IMR-90 (cell line): ENCODE data around the gene CDC14A. TPM values are rescaled to one million over a fixed set of nuclear protein-coding genes. Genes with fewer than 3 reads are reported as not detected.

Experiments used
- ATAC-seq: fragments of 200-7000 bp; cut with Tn5 transposase; 2 replicates; pipeline ENCODE4 v1.9.1; 2020; ENCODE audit warnings: low read depth, mild to moderate bottlenecking, moderate library complexity
- BruUV-seq: library from RNA; stranded (reverse); fragments of 400-500 nt; replicated peaks from 2 replicates; lab custom pipeline; 2021; lab: Mats Ljungman, UMichigan
- CTCF ChIA-PET: fragments of 300-600 bp; formaldehyde crosslinking; extraction: SDS; loops from one replicate; lab custom pipeline; 2021; ENCODE audit warnings: antibody characterized with exemption; lab: Yijun Ruan, JAX
- POLR2A ChIA-PET: fragments of 300-600 bp; sonication (Branson Sonifier 250); formaldehyde crosslinking; loops from one replicate; lab custom pipeline; 2022; ENCODE audit warnings: antibody characterized with exemption; ENCODE audit not compliant: unreplicated experiment; lab: Charles Lee
- DNase-seq: peaks from one replicate; pipeline ENCODE4 v3.0.0; 2013
- H2AFZ ChIP-seq: replicated peaks from 2 replicates; pipeline ENCODE3; 2013; ENCODE audit warnings: low read length, mild to moderate bottlenecking; ENCODE audit not compliant: poor library complexity
- H2AK5ac ChIP-seq: 2 replicates; pipeline ENCODE4 v1.6.1; 2013; ENCODE audit warnings: low read depth, low read length, inconsistent platforms
- H2AK9ac ChIP-seq: replicated peaks from 2 replicates; pipeline ENCODE3; 2013; ENCODE audit warnings: mild to moderate bottlenecking, low read depth, low read length, moderate library complexity; ENCODE audit not compliant: poor library complexity
- H2BK120ac ChIP-seq: 2 replicates; pipeline ENCODE4 v1.6.1; 2013; ENCODE audit warnings: low read depth, low read length, inconsistent platforms
- H2BK15ac ChIP-seq: 3 replicates; pipeline ENCODE4 v1.6.1; 2013; ENCODE audit warnings: low read depth, low read length, inconsistent platforms
- H2BK20ac ChIP-seq: 2 replicates; pipeline ENCODE4 v1.6.1; 2013; ENCODE audit warnings: low read depth, mild to moderate bottlenecking, inconsistent platforms, low read length, moderate library complexity
- H2BK5ac ChIP-seq: 2 replicates; pipeline ENCODE4 v1.6.1; 2013; ENCODE audit warnings: mild to moderate bottlenecking, low read depth, low read length, inconsistent platforms; ENCODE audit not compliant: poor library complexity, severe bottlenecking
- H3K14ac ChIP-seq: replicated peaks from 2 replicates; pipeline ENCODE4 v1.6.1; 2013; ENCODE audit warnings: low read depth, low read length, inconsistent platforms
- H3K18ac ChIP-seq: 2 replicates; pipeline ENCODE4 v1.6.1; 2013; ENCODE audit warnings: low read depth, low read length, control low read depth
- H3K23ac ChIP-seq: 2 replicates; pipeline ENCODE4 v1.6.1; 2013; ENCODE audit warnings: low read depth, low read length, inconsistent platforms
- H3K27ac ChIP-seq: 2 replicates; pipeline ENCODE4 v1.5.1; 2013; ENCODE audit warnings: mild to moderate bottlenecking, control low read depth, low read length; ENCODE audit not compliant: insufficient read depth
- H3K27me3 ChIP-seq: 2 replicates; pipeline ENCODE4 v1.6.1; 2013; ENCODE audit warnings: low read length; ENCODE audit not compliant: control insufficient read depth, insufficient read depth
- H3K36me3 ChIP-seq: 2 replicates; pipeline ENCODE4 v1.6.1; 2013; ENCODE audit warnings: low read length, mixed read lengths; ENCODE audit not compliant: control insufficient read depth, insufficient read depth
- H3K4ac ChIP-seq: 2 replicates; pipeline ENCODE4 v1.6.1; 2013; ENCODE audit warnings: low read depth, low read length, inconsistent platforms
- H3K4me1 ChIP-seq: 2 replicates; pipeline ENCODE4 v1.6.1; 2013; ENCODE audit warnings: low read length, mixed read lengths; ENCODE audit not compliant: control insufficient read depth, insufficient read depth
- H3K4me2 ChIP-seq: 2 replicates; pipeline ENCODE4 v1.6.1; 2013; ENCODE audit warnings: low read depth, mild to moderate bottlenecking, control low read depth, low read length, moderate library complexity
- H3K4me3 ChIP-seq: 2 replicates; pipeline ENCODE4 v1.5.1; 2013; ENCODE audit warnings: low read depth, mild to moderate bottlenecking, control low read depth, low read length, moderate library complexity; ENCODE audit not compliant: insufficient read depth
- H3K56ac ChIP-seq: 2 replicates; pipeline ENCODE4 v1.6.1; 2013; ENCODE audit warnings: low read length, inconsistent platforms; ENCODE audit not compliant: insufficient read depth; ENCODE audit errors: extremely low read depth
- H3K79me1 ChIP-seq, 2 experiments: 2 replicates each; pipeline ENCODE4 v1.6.1; 2013; ENCODE audit warnings: low read length in 2 of 2, inconsistent platforms in 1 of 2, low read depth in 1 of 2
- H3K9ac ChIP-seq: 2 replicates; pipeline ENCODE4 v1.6.1; 2013; ENCODE audit warnings: low read depth, low read length, control low read depth
- H3K9me1 ChIP-seq: 2 replicates; pipeline ENCODE4 v1.6.1; 2013; ENCODE audit warnings: low read length, inconsistent platforms; ENCODE audit not compliant: insufficient read depth
- H3K9me3 ChIP-seq: 2 replicates; pipeline ENCODE4 v1.6.1; 2013; ENCODE audit warnings: low read length; ENCODE audit not compliant: control insufficient read depth, insufficient read depth
- H4K20me1 ChIP-seq: 2 replicates; pipeline ENCODE4 v1.6.1; 2013; ENCODE audit warnings: low read length, inconsistent platforms; ENCODE audit not compliant: insufficient read depth
- H4K5ac ChIP-seq: 2 replicates; pipeline ENCODE4 v1.6.1; 2013; ENCODE audit warnings: mild to moderate bottlenecking, low read depth, low read length, control low read depth
- H4K8ac ChIP-seq, 2 experiments: 2 replicates each; pipeline ENCODE4 v1.6.1; 2013; ENCODE audit warnings: low read depth in 2 of 2, low read length in 2 of 2, control low read depth in 1 of 2, inconsistent platforms in 1 of 2
- H4K91ac ChIP-seq: 2 replicates; pipeline ENCODE4 v1.6.1; 2013; ENCODE audit warnings: low read depth, low read length, inconsistent platforms; ENCODE audit not compliant: insufficient read depth
- BHLHE40 ChIP-seq: fragments of 150-350 bp; IDR thresholded peaks from 2 replicates; pipeline ENCODE4 v1.6.1; 2016; ENCODE audit warnings: mild to moderate bottlenecking, low read depth, low read length
- MAFK ChIP-seq: IDR thresholded peaks from 2 replicates; pipeline ENCODE4 v1.6.1; 2012; ENCODE audit warnings: low read depth, low read length, improper control_type of control experiment
- MXI1 ChIP-seq: IDR thresholded peaks from 2 replicates; pipeline ENCODE4 v1.6.1; 2012; ENCODE audit warnings: low read depth, mild to moderate bottlenecking, low read length, moderate library complexity, borderline replicate concordance
- SMC3 ChIP-seq: fragments of 150-350 bp; IDR thresholded peaks from 2 replicates; pipeline ENCODE4 v1.6.1; 2016; ENCODE audit warnings: low read depth, mild to moderate bottlenecking, antibody characterized with exemption, low read length, moderate library complexity
- WGBS, 2 experiments: methylation state at CpG; one replicate each; pipeline versions ENCODE4 v1.1.5 to v1.1.7; 2013; ENCODE audit warnings: missing lambda C conversion rate in 2 of 2; ENCODE audit not compliant: insufficient read length in 1 of 2; ENCODE audit errors: extremely low coverage in 2 of 2; 5-methylcytosine and 5-hydroxymethylcytosine counted together
- dilution Hi-C: fragments of 300-500 bp; cut with HindIII; formaldehyde crosslinking; loops from one replicate; pipeline ENCODE4 v1.14.3; 2018; ENCODE audit warnings: low sequenced_read_pairs; ENCODE audit not compliant: unreplicated experiment
- in situ Hi-C: fragments of 300-500 bp; cut with MboI; formaldehyde crosslinking; loops from 3 replicates; pipeline ENCODE4 v1.14.3; 2019; ENCODE audit warnings: low sequenced_read_pairs, inconsistent platforms, mixed read lengths
- intact Hi-C: fragments of 100-400 bp; cut with micrococcal nuclease; formaldehyde crosslinking; loops from 2 replicates; pipeline ENCODE4 v1.10.0; 2022
- polyA plus RNA-seq, 3 experiments: library from polyadenylated mRNA; depleted of rRNA; stranded (reverse); fragments of >200 nt; gene quantifications; 2 replicates each; pipeline ENCODE4 v1.2.3, GENCODE V29; 2012; ENCODE audit warnings: low replicate concordance in 1 of 3
- total RNA-seq: library from RNA; depleted of rRNA; stranded (reverse); fragments of >200 nt; gene quantifications from 2 replicates; pipeline ENCODE4 v1.2.3, GENCODE V29; 2012
- TF ChIP-seq, protein P1 (sequence below): conservative IDR thresholded peaks from 2 replicates; pipeline ENCODE4 v1.5.1; 2012; ENCODE audit warnings: mild to moderate bottlenecking, low read depth, low read length, improper control_type of control experiment

Gene CDC14A
- total and polyA plus RNA-seq, 2 of the 4 experiments (the other 2 are of a cell fraction), result 1.7 to 3.0 TPM

DNA sequence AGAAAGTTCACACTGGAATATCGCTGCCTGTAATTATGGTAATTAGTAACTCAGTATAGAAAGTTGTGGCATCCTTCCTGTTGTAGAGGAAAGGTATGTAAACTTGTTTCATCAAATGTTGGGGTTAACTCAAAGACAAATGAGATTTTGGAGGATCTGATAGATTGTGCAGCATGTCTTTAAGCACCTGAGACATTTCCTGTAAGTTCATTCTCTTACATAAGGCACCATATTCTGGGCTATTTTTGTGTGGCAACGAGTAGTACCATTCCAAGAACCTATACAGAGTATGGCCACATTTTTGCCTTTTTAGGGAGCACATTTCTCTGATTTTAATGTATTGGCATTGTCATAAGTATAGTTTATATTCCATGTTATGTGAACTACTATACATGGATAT, 88.8 kb downstream of the CDC14A start:
- dilution Hi-C loops, result no loop called here
- Histone ChIP-seq H3K18ac (no peak overlapping the region), H3K4me1 (peaks cover 5% of the 10 kb centered on the region; the same call in 1 of the 2 replicates), H3K4ac (no peak overlapping the region), H3K9me1 (peaks cover 5% of the 10 kb centered on the region), H3K9me3 (no peaks in the 10 kb centered on the region), H3K9ac (no peak overlapping the region), H4K8ac (no peak overlapping the region), H2BK120ac (no peak overlapping the region), H3K14ac (no peak overlapping the region), H3K79me1 (no peaks in the 10 kb centered on the region; a peak in 1 of 4 replicates), H2BK5ac (no peak overlapping the region), H4K91ac (no peak overlapping the region), H3K56ac (no peak overlapping the region), H2AK9ac (no peak overlapping the region), H2AFZ (no peak overlapping the region), H3K27me3 (no peaks in the 10 kb centered on the region), H2BK15ac (no peak overlapping the region), H4K5ac (no peak overlapping the region), H3K36me3 (no peaks in the 10 kb centered on the region), H3K4me2 (no peak overlapping the region), H3K23ac (no peak overlapping the region), H2AK5ac (no peak overlapping the region), H2BK20ac (no peak overlapping the region), H3K4me3 (no peak overlapping the region), H3K27ac (no peak overlapping the region), H4K20me1 (no peaks in the 10 kb centered on the region)
- TF ChIP-seq MAFK, result no peak
- no peak for TF ChIP-seq MXI1
- no peak for TF ChIP-seq SMC3
- TF ChIP-seq, protein P1, sequence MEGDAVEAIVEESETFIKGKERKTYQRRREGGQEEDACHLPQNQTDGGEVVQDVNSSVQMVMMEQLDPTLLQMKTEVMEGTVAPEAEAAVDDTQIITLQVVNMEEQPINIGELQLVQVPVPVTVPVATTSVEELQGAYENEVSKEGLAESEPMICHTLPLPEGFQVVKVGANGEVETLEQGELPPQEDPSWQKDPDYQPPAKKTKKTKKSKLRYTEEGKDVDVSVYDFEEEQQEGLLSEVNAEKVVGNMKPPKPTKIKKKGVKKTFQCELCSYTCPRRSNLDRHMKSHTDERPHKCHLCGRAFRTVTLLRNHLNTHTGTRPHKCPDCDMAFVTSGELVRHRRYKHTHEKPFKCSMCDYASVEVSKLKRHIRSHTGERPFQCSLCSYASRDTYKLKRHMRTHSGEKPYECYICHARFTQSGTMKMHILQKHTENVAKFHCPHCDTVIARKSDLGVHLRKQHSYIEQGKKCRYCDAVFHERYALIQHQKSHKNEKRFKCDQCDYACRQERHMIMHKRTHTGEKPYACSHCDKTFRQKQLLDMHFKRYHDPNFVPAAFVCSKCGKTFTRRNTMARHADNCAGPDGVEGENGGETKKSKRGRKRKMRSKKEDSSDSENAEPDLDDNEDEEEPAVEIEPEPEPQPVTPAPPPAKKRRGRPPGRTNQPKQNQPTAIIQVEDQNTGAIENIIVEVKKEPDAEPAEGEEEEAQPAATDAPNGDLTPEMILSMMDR, result no peak
- TF ChIP-seq BHLHE40, result no peak
- no peak for DNase-seq
- intact Hi-C loops, result loop anchor here (5.0 kb wide), 1 partner anchor 74 kb away; no protein-coding TSS in a partner anchor
- CTCF ChIA-PET, result no interaction called here
- POLR2A ChIA-PET, result no interaction called here
- no CpG with 5 or more reads among the region's 2 CpGs for WGBS, 2 experiments
- ATAC-seq, result no peak
- in situ Hi-C loops, result no loop called here
- no TSS peak for BruUV-seq
